PC-9 (cell line): ENCODE data around the gene FUT9. TPM values are rescaled to one million over a fixed set of nuclear protein-coding genes. Genes with fewer than 3 reads are reported as not detected.
A peak's percentile ranks its signal among the peaks of the same experiment; 100 is the strongest.

ENCODE experiments used
- BruUV-seq: library from RNA; stranded (reverse); fragments of 400-500 nt; replicated peaks from 2 replicates; lab custom pipeline; 2021; lab: Mats Ljungman, UMichigan
- CTCF ChIA-PET: fragments of 300-600 bp; sonication (Branson Sonifier 250); formaldehyde crosslinking; loops from one replicate; lab custom pipeline; 2022; ENCODE audit warnings: antibody characterized with exemption; lab: Charles Lee
- POLR2A ChIA-PET: fragments of 300-600 bp; sonication (Branson Sonifier 250); formaldehyde crosslinking; loops from one replicate; lab custom pipeline; 2022; ENCODE audit warnings: antibody characterized with exemption; ENCODE audit not compliant: unreplicated experiment; lab: Charles Lee
- DNase-seq, 2 experiments: peaks; one replicate each; pipeline versions ENCODE4 v3.0.0 to v3.0.0-alpha.2; 2015 to 2022; ENCODE audit warnings: mixed read lengths in 1 of 2
- H2AFZ ChIP-seq: fragments of 200-600 bp; sonication (generic); 2 replicates; pipeline ENCODE4 v1.8.1; 2017; ENCODE audit warnings: antibody characterized with exemption
- H3F3A ChIP-seq: fragments of 200-600 bp; sonication (generic); 2 replicates; pipeline ENCODE4 v1.8.1; 2017; ENCODE audit warnings: antibody characterized with exemption, mild to moderate bottlenecking, low read depth; ENCODE audit not compliant: insufficient read depth
- H3K27ac ChIP-seq: fragments of 200-600 bp; sonication (generic); 2 replicates; pipeline ENCODE4 v1.6.1; 2016; ENCODE audit warnings: mixed run types
- H3K27me3 ChIP-seq: fragments of 200-600 bp; sonication (generic); 2 replicates; pipeline ENCODE4 v1.6.1; 2016; ENCODE audit warnings: low read depth, mixed run types; ENCODE audit not compliant: insufficient read depth
- H3K36me3 ChIP-seq: fragments of 200-600 bp; sonication (generic); 2 replicates; pipeline ENCODE4 v1.6.1; 2016; ENCODE audit warnings: low read depth, mixed run types
- H3K4me1 ChIP-seq: fragments of 200-600 bp; sonication (generic); replicated peaks from 2 replicates; pipeline ENCODE4 v1.6.1; 2016; ENCODE audit warnings: mixed run types; ENCODE audit not compliant: insufficient read depth
- H3K4me2 ChIP-seq: fragments of 200-600 bp; sonication (generic); 2 replicates; pipeline ENCODE4 v1.6.1; 2017; ENCODE audit warnings: mixed run types
- H3K4me3 ChIP-seq: fragments of 200-600 bp; sonication (generic); 2 replicates; pipeline ENCODE4 v1.6.1; 2016; ENCODE audit warnings: mixed run types
- H3K79me2 ChIP-seq: fragments of 200-600 bp; sonication (generic); 2 replicates; pipeline ENCODE4 v1.6.1; 2017; ENCODE audit warnings: low read depth, mixed run types
- H3K9me2 ChIP-seq: fragments of 200-600 bp; sonication (generic); 2 replicates; pipeline ENCODE4 v1.8.1; 2017; ENCODE audit warnings: mild to moderate bottlenecking; ENCODE audit not compliant: insufficient read depth
- H3K9me3 ChIP-seq: fragments of 200-600 bp; sonication (generic); 2 replicates; pipeline ENCODE4 v1.8.1; 2016; ENCODE audit warnings: low read depth; ENCODE audit not compliant: insufficient read depth
- H4K20me1 ChIP-seq: fragments of 200-600 bp; sonication (generic); 2 replicates; pipeline ENCODE4 v1.8.1; 2017; ENCODE audit not compliant: insufficient read depth
- EZH2 ChIP-seq: fragments of 200-600 bp; sonication (generic); IDR thresholded peaks from 2 replicates; pipeline ENCODE4 v1.8.0; 2017; ENCODE audit warnings: antibody characterized with exemption, low read depth
- intact Hi-C: fragments of 100-400 bp; cut with micrococcal nuclease; formaldehyde crosslinking; loops from one replicate; pipeline ENCODE4 v1.10.0; 2022; ENCODE audit not compliant: unreplicated experiment
- total RNA-seq: library from RNA; stranded (reverse); gene quantifications from 2 replicates; pipeline ENCODE4 v1.2.3, GENCODE V29; 2021
- TF ChIP-seq, protein P1 (sequence below): fragments of 200-600 bp; sonication (generic); conservative IDR thresholded peaks from 2 replicates; pipeline ENCODE4 v1.6.1; 2017; ENCODE audit warnings: mixed run types, antibody characterized with exemption, mild to moderate bottlenecking, moderate library complexity

The FUT9 gene
- total RNA-seq, 1 experiment from 2014 or later = 6.9 TPM

- TF ChIP-seq, protein P1, sequence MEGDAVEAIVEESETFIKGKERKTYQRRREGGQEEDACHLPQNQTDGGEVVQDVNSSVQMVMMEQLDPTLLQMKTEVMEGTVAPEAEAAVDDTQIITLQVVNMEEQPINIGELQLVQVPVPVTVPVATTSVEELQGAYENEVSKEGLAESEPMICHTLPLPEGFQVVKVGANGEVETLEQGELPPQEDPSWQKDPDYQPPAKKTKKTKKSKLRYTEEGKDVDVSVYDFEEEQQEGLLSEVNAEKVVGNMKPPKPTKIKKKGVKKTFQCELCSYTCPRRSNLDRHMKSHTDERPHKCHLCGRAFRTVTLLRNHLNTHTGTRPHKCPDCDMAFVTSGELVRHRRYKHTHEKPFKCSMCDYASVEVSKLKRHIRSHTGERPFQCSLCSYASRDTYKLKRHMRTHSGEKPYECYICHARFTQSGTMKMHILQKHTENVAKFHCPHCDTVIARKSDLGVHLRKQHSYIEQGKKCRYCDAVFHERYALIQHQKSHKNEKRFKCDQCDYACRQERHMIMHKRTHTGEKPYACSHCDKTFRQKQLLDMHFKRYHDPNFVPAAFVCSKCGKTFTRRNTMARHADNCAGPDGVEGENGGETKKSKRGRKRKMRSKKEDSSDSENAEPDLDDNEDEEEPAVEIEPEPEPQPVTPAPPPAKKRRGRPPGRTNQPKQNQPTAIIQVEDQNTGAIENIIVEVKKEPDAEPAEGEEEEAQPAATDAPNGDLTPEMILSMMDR = no peak
- TF ChIP-seq EZH2 = no peak
- no peak for DNase-seq
- H3K4me1 ChIP-seq = no peaks in the 10 kb centered on the region
- no peak overlapping the region for H3K4me3 ChIP-seq
- no peaks in the 10 kb centered on the region for H3K79me2 ChIP-seq
- no peaks in the 10 kb centered on the region for H3K9me3 ChIP-seq
- no peak overlapping the region for H2AFZ ChIP-seq
- ChIA-PET POLR2A (interaction anchor here (0.7 kb wide), 1 partner anchor 382 kb away, joined by 5 read pairs; no protein-coding TSS in a partner anchor), CTCF (no interaction called here)
- no peaks in the 10 kb centered on the region; the same call in 1 of the 2 replicates for H3F3A ChIP-seq
- H3K27ac ChIP-seq = no peak overlapping the region
- intact Hi-C loops = no loop called here
- no peak overlapping the region for H3K4me2 ChIP-seq
- BruUV-seq = no TSS peak
- H3K9me2 ChIP-seq = no peaks in the 10 kb centered on the region
- H3K27me3 ChIP-seq = no peaks in the 10 kb centered on the region
- no peaks in the 10 kb centered on the region for H4K20me1 ChIP-seq
- no peaks in the 10 kb centered on the region for H3K36me3 ChIP-seq
Measured at GRCh38 chr6:96153775-96154174, 138.0 kb downstream of the FUT9 start.

GRCh38 chr6:96156425-96156824, 140.7 kb downstream of the FUT9 start:
- Histone ChIP-seq H3K4me1 (no peaks in the 10 kb centered on the region), H3K27me3 (no peaks in the 10 kb centered on the region), H3K9me3 (no peaks in the 10 kb centered on the region), H3K4me3 (no peak overlapping the region), H4K20me1 (no peaks in the 10 kb centered on the region), H3K9me2 (no peaks in the 10 kb centered on the region), H3K36me3 (no peaks in the 10 kb centered on the region), H3K4me2 (no peak overlapping the region), H3K27ac (no peak overlapping the region), H3K79me2 (no peaks in the 10 kb centered on the region), H3F3A (no peaks in the 10 kb centered on the region; the same call in 1 of the 2 replicates), H2AFZ (no peak overlapping the region)
- TF ChIP-seq, protein P1 = no peak
- intact Hi-C loops = loop anchor here (2.0 kb wide), 1 partner anchor 52 kb away; no protein-coding TSS in a partner anchor
- DNase-seq = peak in 1 of 2 experiments; percentile 11
- ChIA-PET POLR2A (no interaction called here), CTCF (no interaction called here)
- BruUV-seq = no TSS peak

- Histone ChIP-seq H3K9me3 (no peaks in the 10 kb centered on the region), H3K36me3 (no peaks in the 10 kb centered on the region), H3K4me3 (no peak overlapping the region), H3K27ac (no peak overlapping the region), H3K9me2 (no peaks in the 10 kb centered on the region), H3K79me2 (no peaks in the 10 kb centered on the region), H3K4me2 (0 out of 2 replicates have a peak overlapping the region, but pooled peaks have one; percentile 9), H2AFZ (no peak overlapping the region), H4K20me1 (no peaks in the 10 kb centered on the region), H3K4me1 (no peaks in the 10 kb centered on the region), H3K27me3 (no peaks in the 10 kb centered on the region), H3F3A (no peaks in the 10 kb centered on the region; the same call in 1 of the 2 replicates)
- ChIA-PET CTCF (no interaction called here), POLR2A (no interaction called here)
- BruUV-seq = no TSS peak
- DNase-seq = no peak
- intact Hi-C loops = loop anchor here (2.0 kb wide), 1 partner anchor 52 kb away; no protein-coding TSS in a partner anchor
- no peak for TF ChIP-seq EZH2
- TF ChIP-seq, protein P1 = no peak
Measured at GRCh38 chr6:96157018-96157565, 141.3 kb downstream of the FUT9 start.
